Gastrocnemius medialis (tissue), 4 donors: ENCODE results near the gene NDRG2. TPM values are rescaled to one million over a fixed set of nuclear protein-coding genes. Genes with fewer than 3 reads are reported as not detected.

ENCODE experiments used
- ATAC-seq, 2 donors: fragments of 150-250 bp; one replicate each; pipeline ENCODE4 v1.9.1; 2016
- DNase-seq, 2 donors: peaks; one replicate each; pipeline ENCODE4 v3.0.0-alpha.2; 2019
- H3K27ac ChIP-seq, 4 donors: fragments of 200-600 bp; sonication (generic); 1 replicate in 1 of 4; 2 replicates in 3 of 4; pipeline ENCODE4 v1.5.1; 2016 to 2018; ENCODE audit warnings: mild to moderate bottlenecking in 2 of 4, moderate library complexity in 1 of 4
- H3K27me3 ChIP-seq, 3 donors: fragments of 200-600 bp; sonication (generic) in 2 of 3; 1 replicate in 1 of 3; 2 replicates in 2 of 3; pipeline versions ENCODE4 v1.5.1 to v1.6.0; 2016 to 2019; ENCODE audit warnings: mild to moderate bottlenecking in 1 of 3, moderate library complexity in 1 of 3
- H3K36me3 ChIP-seq, 2 donors: fragments of 200-600 bp; sonication (generic) in 1 of 2; one replicate each; pipeline ENCODE4 v1.5.1; 2017 to 2018
- H3K4me1 ChIP-seq, 2 donors: fragments of 200-600 bp; sonication (generic) in 1 of 2; one replicate each; pipeline ENCODE4 v1.5.1; 2016 to 2017; ENCODE audit warnings: mild to moderate bottlenecking in 2 of 2
- H3K4me3 ChIP-seq, 4 donors: fragments of 200-600 bp; sonication (generic) in 3 of 4; 1 replicate in 1 of 4; 2 replicates in 3 of 4; pipeline ENCODE4 v1.5.1; 2016 to 2019; ENCODE audit warnings: mild to moderate bottlenecking in 2 of 4
- H3K9me3 ChIP-seq, 3 donors: fragments of 200-600 bp; sonication (generic) in 2 of 3; 1 replicate in 1 of 3; 2 replicates in 2 of 3; pipeline ENCODE4 v1.5.1; 2016 to 2019
- POLR2A ChIP-seq, 2 donors: fragments of 450-650 bp; IDR thresholded peaks; one replicate each; pipeline ENCODE4 v1.6.1; 2017; ENCODE audit warnings: antibody characterized with exemption in 2 of 2, mild to moderate bottlenecking in 2 of 2, moderate library complexity in 2 of 2
- in situ Hi-C, 4 donors: fragments of 200-750 bp; cut with MboI; loops; one replicate each; pipeline versions ENCODE4 v1.15.0 to v1.8.0; 2017; ENCODE audit warnings: low sequenced_read_pairs in 4 of 4
- intact Hi-C: fragments of 100-400 bp; cut with DNase I; formaldehyde crosslinking; loops from one replicate; pipeline ENCODE4 v1.15.1; 2023; ENCODE audit warnings: low total_unique reads
- total RNA-seq, 4 donors: library from RNA; depleted of rRNA; stranded (reverse); fragments of >200 nt; gene quantifications; one replicate each; pipeline versions ENCODE4 v1.1.0 to v1.2.3, GENCODE V29; 2016
- TF ChIP-seq, protein P1 (sequence below), 5 experiments: fragments of 450-650 bp in 3 of 5; fragments of 200-600 bp in 2 of 5; sonication (generic) in 2 of 5; IDR thresholded peaks in 4 of 5; conservative IDR thresholded peaks in 1 of 5; 1 replicate in 4 of 5; 2 replicates in 1 of 5; pipeline ENCODE4 v1.5.1; 2016 to 2019; ENCODE audit warnings: antibody characterized with exemption in 5 of 5, mild to moderate bottlenecking in 3 of 5, moderate library complexity in 3 of 5

Gene NDRG2
- total RNA-seq, 4 donors from 2014 or later, result 759 to 2,790 (median 1,841) TPM

DNA sequence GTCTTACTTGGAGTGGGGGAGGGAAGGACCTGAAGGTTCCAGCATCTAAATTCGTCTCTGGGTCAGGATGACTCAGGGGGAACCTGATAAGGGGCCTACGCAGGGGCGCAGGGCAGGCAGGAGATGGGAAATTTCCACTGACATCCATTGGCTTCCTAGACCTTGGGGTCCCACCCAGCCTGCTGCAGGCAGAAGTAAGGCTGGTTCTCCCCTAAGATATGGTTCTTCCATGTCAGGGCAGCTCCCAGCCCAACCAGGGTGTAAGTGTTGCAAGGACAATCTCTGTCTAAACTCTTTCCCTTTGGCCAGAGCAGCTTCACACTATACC, 2.1 kb upstream of the NDRG2 start:
- DNase-seq, result peak in 1 of 2 donors; percentile 84

GRCh38 chr14:21026274-21026987, 1.6 kb upstream of the NDRG2 start:
- peak in 1 of 2 donors; percentile 15 for ATAC-seq
- intact Hi-C loops, result no loop called here
- Histone ChIP-seq H3K27me3 (no peaks in the 10 kb centered on the region), H3K27ac (peak overlapping the region; percentile 97 to 100 (median 100)), H3K36me3 (peaks cover 0 to 20% of the 10 kb centered on the region in 2 donors), H3K9me3 (no peaks in the 10 kb centered on the region), H3K4me3 (peak overlapping the region; percentile 95 to 99 (median 99)), H3K4me1 (peaks cover 52 to 56% of the 10 kb centered on the region in 2 donors)
- in situ Hi-C loops, result loop anchor here in 1 of 4 donors (25.0 kb wide), 1 partner anchor 564 kb away; the partner anchor contains the start of genes APEX1, OSGEP, PIP4P1 and PNP
- peak in 1 of 2 donors; percentile 56 for DNase-seq
- TF ChIP-seq, protein P1, sequence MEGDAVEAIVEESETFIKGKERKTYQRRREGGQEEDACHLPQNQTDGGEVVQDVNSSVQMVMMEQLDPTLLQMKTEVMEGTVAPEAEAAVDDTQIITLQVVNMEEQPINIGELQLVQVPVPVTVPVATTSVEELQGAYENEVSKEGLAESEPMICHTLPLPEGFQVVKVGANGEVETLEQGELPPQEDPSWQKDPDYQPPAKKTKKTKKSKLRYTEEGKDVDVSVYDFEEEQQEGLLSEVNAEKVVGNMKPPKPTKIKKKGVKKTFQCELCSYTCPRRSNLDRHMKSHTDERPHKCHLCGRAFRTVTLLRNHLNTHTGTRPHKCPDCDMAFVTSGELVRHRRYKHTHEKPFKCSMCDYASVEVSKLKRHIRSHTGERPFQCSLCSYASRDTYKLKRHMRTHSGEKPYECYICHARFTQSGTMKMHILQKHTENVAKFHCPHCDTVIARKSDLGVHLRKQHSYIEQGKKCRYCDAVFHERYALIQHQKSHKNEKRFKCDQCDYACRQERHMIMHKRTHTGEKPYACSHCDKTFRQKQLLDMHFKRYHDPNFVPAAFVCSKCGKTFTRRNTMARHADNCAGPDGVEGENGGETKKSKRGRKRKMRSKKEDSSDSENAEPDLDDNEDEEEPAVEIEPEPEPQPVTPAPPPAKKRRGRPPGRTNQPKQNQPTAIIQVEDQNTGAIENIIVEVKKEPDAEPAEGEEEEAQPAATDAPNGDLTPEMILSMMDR (IDR thresholded peaks at IDR 0.05 in 4 of 5, conservative IDR thresholded peaks at IDR 0.05 in 1 of 5), result no peak
- no peak for TF ChIP-seq POLR2A (IDR thresholded peaks at IDR 0.05)

More for the DNA sequence above, 2.1 kb upstream of the NDRG2 start:
- peak overlapping the region in 1 of 4 donors; percentile 10 for H3K4me3 ChIP-seq
- in situ Hi-C loops (loop anchor here in 1 of 4 donors (25.0 kb wide), 1 partner anchor 565 kb away; the partner anchor contains the start of genes APEX1, OSGEP, PIP4P1 and PNP), intact Hi-C loops (no loop called here)
- H3K36me3 ChIP-seq, result peaks cover 0 to 15% of the 10 kb centered on the region in 2 donors
- TF ChIP-seq, protein P1 (IDR thresholded peaks at IDR 0.05 in 4 of 5, conservative IDR thresholded peaks at IDR 0.05 in 1 of 5), result no peak
- peak; percentile 22 to 30 for TF ChIP-seq POLR2A (IDR thresholded peaks at IDR 0.05)
- H3K27me3 ChIP-seq, result no peaks in the 10 kb centered on the region
- peaks cover 50 to 53% of the 10 kb centered on the region in 2 donors for H3K4me1 ChIP-seq
- H3K9me3 ChIP-seq, result no peaks in the 10 kb centered on the region
- peak; percentile 53 to 61 for ATAC-seq
- H3K27ac ChIP-seq, result peak overlapping the region; percentile 97 to 100 (median 100)

GRCh38 chr14:21025371-21026273, 761 bp upstream of the NDRG2 start:
- intact Hi-C loops, result loop anchor here (1.0 kb wide), 1 partner anchor 14 kb away; no protein-coding TSS in a partner anchor
- DNase-seq (peak; percentile 79 to 91), ATAC-seq (peak; percentile 46 to 51)
- TF ChIP-seq, protein P1 (IDR thresholded peaks at IDR 0.05 in 4 of 5, conservative IDR thresholded peaks at IDR 0.05 in 1 of 5), result peak in 1 of 5 experiments; percentile 30
- TF ChIP-seq POLR2A (IDR thresholded peaks at IDR 0.05), result peak; percentile 41 to 70
- no peaks in the 10 kb centered on the region for H3K27me3 ChIP-seq
- H3K9me3 ChIP-seq, result no peaks in the 10 kb centered on the region
- peak overlapping the region; percentile 97 to 100 (median 100) for H3K27ac ChIP-seq
- H3K4me1 ChIP-seq, result peaks cover 59 to 60% of the 10 kb centered on the region in 2 donors
- in situ Hi-C loops, result loop anchor here in 1 of 4 donors (25.0 kb wide), 1 partner anchor 563 kb away; the partner anchor contains the start of genes APEX1, OSGEP, PIP4P1 and PNP
- H3K36me3 ChIP-seq, result peaks cover 0 to 28% of the 10 kb centered on the region in 2 donors
- H3K4me3 ChIP-seq, result peak overlapping the region; percentile 95 to 99 (median 99)

GRCh38 chr14:21023817-21024584, 860 bp downstream of the NDRG2 start:
- H3K4me3 ChIP-seq, result peak overlapping the region; percentile 95 to 99 (median 99)
- H3K27me3 ChIP-seq, result no peaks in the 10 kb centered on the region
- ATAC-seq, result peak in 1 of 2 donors; percentile 10
- peaks cover 0 to 45% of the 10 kb centered on the region in 2 donors for H3K36me3 ChIP-seq
- no peaks in the 10 kb centered on the region for H3K9me3 ChIP-seq
- in situ Hi-C loops (no loop called here), intact Hi-C loops (no loop called here)
- DNase-seq, result peak in 1 of 2 donors; percentile 55
- peaks cover 69 to 76% of the 10 kb centered on the region in 2 donors for H3K4me1 ChIP-seq
- TF ChIP-seq, protein P1 (IDR thresholded peaks at IDR 0.05 in 4 of 5, conservative IDR thresholded peaks at IDR 0.05 in 1 of 5), result no peak
- TF ChIP-seq POLR2A (IDR thresholded peaks at IDR 0.05), result no peak
- H3K27ac ChIP-seq, result peak overlapping the region; percentile 97 to 100 (median 100)
